Right cardiac atrium (tissue), 5 donors: ENCODE results near the gene PNMA8A. TPM values are rescaled to one million over a fixed set of nuclear protein-coding genes. Genes with fewer than 3 reads are reported as not detected.

Experiments
- ATAC-seq, 2 donors: fragments of 200-7000 bp; cut with Tn5 transposase; one replicate each; pipeline versions ENCODE4 v1.8.0 to v1.9.1; 2020; ENCODE audit warnings: moderate library complexity in 2 of 2, mild to moderate bottlenecking in 1 of 2
- DNase-seq, 3 donors: peaks; one replicate each; pipeline ENCODE4 v3.0.0-alpha.2; 2020
- H3K27ac ChIP-seq: one replicate; pipeline ENCODE4 v1.5.1; 2013; ENCODE audit warnings: mild to moderate bottlenecking, low read length, control low read depth, moderate library complexity
- H3K27me3 ChIP-seq: one replicate; pipeline ENCODE4 v1.6.1; 2013; ENCODE audit not compliant: control insufficient read depth, insufficient read depth
- H3K4me1 ChIP-seq: one replicate; pipeline ENCODE4 v1.6.1; 2013; ENCODE audit warnings: low read length; ENCODE audit not compliant: control insufficient read depth, insufficient read depth
- H3K4me3 ChIP-seq: one replicate; pipeline ENCODE4 v1.5.1; 2013; ENCODE audit warnings: low read length, control low read depth
- H3K9me3 ChIP-seq: one replicate; pipeline ENCODE4 v1.6.1; 2013; ENCODE audit warnings: low read length; ENCODE audit not compliant: control insufficient read depth
- WGBS: extraction: QIAGEN DNeasy Blood & Tissue Kit; methylation state at CpG from one replicate; pipeline ENCODE4 v1.1.7; 2013; 5-methylcytosine and 5-hydroxymethylcytosine counted together
- intact Hi-C, 4 donors: fragments of 100-400 bp; cut with DNase I; formaldehyde crosslinking; loops; one replicate each; pipeline versions ENCODE4 v1.11.0 to v1.14.0; 2022 to 2023
- polyA plus RNA-seq: library from polyadenylated mRNA; stranded (reverse); fragments of 200-250 nt; gene quantifications from one replicate; pipeline ENCODE4 v1.2.3, GENCODE V29; 2013
- total RNA-seq, 4 donors: library from RNA; stranded (reverse); fragmentation: NEBNext Ultra II Directional; extraction: Animal tissue kit (Norgen Biotek cat#: 25700); gene quantifications; one replicate each; pipeline ENCODE4 v1.2.1, GENCODE V29; 2021
- donor health status: healthy with polysubstance abuse.
- donor health status: DM: no; HTN: yes; CAD: no.
- donor health status: DM: no; HTN: no; CAD: no.
- donor health status: DM: no; HTN: yes; CAD: no; lungs with severe emphysema.
- donor health status: DM: yes; HTN: yes; CAD: no.

The PNMA8A gene
- total and polyA plus RNA-seq, 5 donors = 10.7 to 29.8 (median 25.5) TPM

GRCh38 chr19:46428239-46429135, 42.9 kb downstream of the PNMA8A start, which contains the start of gene PNMA8C:
Gene PNMA8C, minus strand, starts transcription at chr19:46428936. Its CDS starts 577 bp downstream, at chr19:46428359.
- no peak within 1 kb of the TSS for H3K27ac ChIP-seq
- ATAC-seq (peak; percentile 78 to 85), DNase-seq (peak; percentile 87 to 94 (median 91))
- H3K9me3 ChIP-seq = no peaks in the 10 kb centered on the region
- H3K4me3 ChIP-seq = no peak within 1 kb of the TSS
- no peaks in the 10 kb centered on the region for H3K27me3 ChIP-seq
- H3K4me1 ChIP-seq = no peaks in the 10 kb centered on the region
- intact Hi-C loops = no loop called here
- 26% methylated on average over 52 of the region's 52 CpGs for WGBS

DNA sequence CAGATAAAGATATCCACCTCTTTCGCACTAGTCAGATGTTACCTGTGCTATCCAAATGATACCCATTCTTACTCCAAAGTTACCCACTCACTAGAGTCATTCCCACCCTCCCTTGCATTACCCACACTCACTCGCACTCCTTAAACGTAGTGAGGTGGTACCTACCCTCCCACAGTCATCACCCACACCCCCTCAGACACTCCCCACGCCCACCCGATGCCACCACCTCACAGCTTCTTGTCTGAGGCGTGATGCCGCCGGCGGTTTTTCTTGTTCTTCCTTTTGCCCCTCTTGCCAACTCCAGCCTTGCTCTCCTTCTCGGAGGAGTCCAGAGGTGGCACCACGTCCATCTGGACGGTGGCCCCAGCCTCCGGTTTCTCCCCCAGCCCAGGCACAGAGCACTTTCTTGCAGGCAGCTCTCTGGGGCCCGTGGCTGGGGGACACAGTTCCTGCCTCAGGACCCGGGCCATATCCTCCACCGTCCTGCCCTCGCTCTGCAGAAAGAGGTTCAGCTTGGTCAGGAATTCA, 43.8 kb downstream of the PNMA8A start:
- H3K27ac ChIP-seq = no peak overlapping the region
- intact Hi-C loops = no loop called here
- no peaks in the 10 kb centered on the region for H3K9me3 ChIP-seq
- WGBS = 84% methylated on average over 17 of the region's 17 CpGs
- no peak for ATAC-seq
- no peaks in the 10 kb centered on the region for H3K4me1 ChIP-seq
- peak in 1 of 3 donors; percentile 57 for DNase-seq
- no peaks in the 10 kb centered on the region for H3K27me3 ChIP-seq
- no peak overlapping the region for H3K4me3 ChIP-seq

- Histone ChIP-seq H3K27me3 (no peaks in the 10 kb centered on the region), H3K9me3 (no peaks in the 10 kb centered on the region), H3K27ac (peak overlapping the region; percentile 1), H3K4me1 (no peaks in the 10 kb centered on the region), H3K4me3 (peak overlapping the region; percentile 57)
- ATAC-seq = peak; percentile 82 to 89
- DNase-seq = peak; percentile 87 to 93 (median 91)
- 2% methylated on average over 32 of the region's 32 CpGs for WGBS
- intact Hi-C loops = no loop called here
Measured at GRCh38 chr19:46426506-46427162, 44.7 kb downstream of the PNMA8A start.

DNA sequence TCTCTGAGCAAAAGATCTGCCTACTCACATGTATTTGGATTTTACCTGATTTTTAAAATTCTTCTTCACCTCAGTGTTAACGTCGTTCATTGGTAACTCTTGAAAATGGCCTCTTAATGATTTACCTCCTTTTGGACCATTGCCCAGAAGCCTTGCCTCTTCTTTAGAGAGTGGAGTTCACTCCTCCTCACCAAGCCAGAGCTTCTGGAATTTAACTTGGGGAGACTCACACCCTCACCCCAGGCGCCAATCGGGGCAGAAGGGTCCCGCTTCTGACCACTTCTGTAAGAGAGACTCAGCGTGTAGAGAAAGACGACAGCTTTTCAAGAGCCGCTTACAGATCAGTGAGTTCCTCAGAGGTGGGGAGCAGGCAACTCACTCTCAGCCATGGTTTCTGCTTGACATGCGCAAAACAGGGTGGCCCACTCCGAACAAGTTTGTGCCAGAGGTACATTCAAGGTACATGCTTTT, 45.3 kb downstream of the PNMA8A start:
- Histone ChIP-seq H3K4me3 (peak overlapping the region; percentile 57), H3K4me1 (no peaks in the 10 kb centered on the region), H3K9me3 (no peaks in the 10 kb centered on the region), H3K27me3 (no peaks in the 10 kb centered on the region), H3K27ac (peak overlapping the region; percentile 1)
- DNase-seq (no peak), ATAC-seq (peak; percentile 23 to 26)
- intact Hi-C loops = no loop called here
- WGBS = 5% methylated on average over 10 of the region's 10 CpGs

DNA sequence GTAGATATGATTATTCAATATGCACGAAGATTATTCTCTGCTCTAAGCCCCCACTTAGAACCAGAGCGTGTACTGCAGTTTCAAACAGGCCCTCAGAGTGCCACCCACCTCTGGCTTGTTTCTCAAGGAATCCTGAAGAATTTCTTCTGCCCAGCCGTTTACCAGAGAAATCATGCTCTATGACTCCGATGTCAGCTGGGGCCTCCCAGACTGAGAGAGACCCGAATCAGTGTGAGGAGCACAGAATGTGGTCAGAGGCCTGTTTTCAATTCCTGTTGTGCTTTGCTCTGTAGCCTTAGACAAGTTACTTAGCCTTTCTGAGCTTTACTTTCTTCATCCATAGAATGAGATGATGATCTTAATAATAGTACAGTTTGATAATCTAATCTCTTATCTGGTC, 48.2 kb downstream of the PNMA8A start:
- intact Hi-C loops = no loop called here
- ATAC-seq (no peak), DNase-seq (no peak)
- H3K27ac ChIP-seq = no peak overlapping the region
- no peak overlapping the region for H3K4me3 ChIP-seq
- H3K9me3 ChIP-seq = no peaks in the 10 kb centered on the region
- no peaks in the 10 kb centered on the region for H3K27me3 ChIP-seq
- no peaks in the 10 kb centered on the region for H3K4me1 ChIP-seq
- WGBS = 65% methylated on average over 5 of the region's 5 CpGs

DNA sequence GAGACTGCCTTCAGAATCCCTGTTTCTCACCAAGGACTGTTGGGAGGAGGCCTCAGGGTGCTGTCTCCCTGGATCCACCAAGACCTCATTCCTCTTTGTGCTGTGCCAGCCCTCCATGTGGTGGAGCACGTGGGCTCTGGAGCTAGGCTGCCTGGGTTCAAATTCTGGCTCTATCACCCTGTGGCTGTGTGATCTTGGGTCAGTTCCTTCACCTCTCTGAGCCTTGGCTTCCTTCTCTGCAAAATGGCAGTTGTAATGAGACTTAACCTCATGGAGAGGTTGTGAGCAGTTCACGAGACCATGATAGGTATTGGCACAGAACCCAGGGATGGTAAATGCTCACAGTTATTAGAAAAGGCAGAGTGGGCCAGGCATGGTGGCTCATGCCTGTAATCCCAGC, 49.0 kb downstream of the PNMA8A start:
- WGBS = 73% methylated on average over 2 of the region's 2 CpGs
- no peak overlapping the region for H3K27ac ChIP-seq
- intact Hi-C loops = no loop called here
- no peak overlapping the region for H3K4me3 ChIP-seq
- no peaks in the 10 kb centered on the region for H3K9me3 ChIP-seq
- DNase-seq (no peak), ATAC-seq (no peak)
- no peaks in the 10 kb centered on the region for H3K4me1 ChIP-seq
- no peaks in the 10 kb centered on the region for H3K27me3 ChIP-seq

GRCh38 chr19:46420056-46420455, 51.3 kb downstream of the PNMA8A start:
- H3K4me1 ChIP-seq = no peaks in the 10 kb centered on the region
- ATAC-seq = no peak
- intact Hi-C loops = no loop called here
- H3K27ac ChIP-seq = no peak overlapping the region
- DNase-seq = no peak
- H3K27me3 ChIP-seq = no peaks in the 10 kb centered on the region
- WGBS = 60% methylated on average over 7 of the region's 7 CpGs
- no peaks in the 10 kb centered on the region for H3K9me3 ChIP-seq
- no peak overlapping the region for H3K4me3 ChIP-seq

Other genes with a start within 250 kb of the PNMA8A start
- gene IGFL1, start 241.8 kb downstream of the PNMA8A start, total RNA-seq = not detected
- gene IGFL1, start 241.8 kb downstream of the PNMA8A start, polyA plus RNA-seq = not detected
- gene HIF3A, start 174.5 kb downstream of the PNMA8A start, total RNA-seq = 100 to 1,000 TPM in 1 of 4 donors, 10 to 100 TPM in 3; 60.0 to 132 (median 90.8) TPM
- gene HIF3A, start 174.5 kb downstream of the PNMA8A start, polyA plus RNA-seq = 94.7 TPM
- 10 to 100 TPM; 62.4 to 74.1 (median 64.7) TPM for gene PPP5C, start 124.5 kb downstream of the PNMA8A start, total RNA-seq
- gene PPP5C, start 124.5 kb downstream of the PNMA8A start, polyA plus RNA-seq = 62.7 TPM
- 10 to 100 TPM; 47.0 to 54.6 (median 49.9) TPM for gene CCDC8, start 58.0 kb downstream of the PNMA8A start, total RNA-seq
- gene CCDC8, start 58.0 kb downstream of the PNMA8A start, polyA plus RNA-seq = 28.8 TPM
- under 1 TPM; 0.23 to 0.31 (median 0.26) TPM for gene PNMA8C, start 42.6 kb downstream of the PNMA8A start, total RNA-seq
- gene PNMA8C, start 42.6 kb downstream of the PNMA8A start, polyA plus RNA-seq = 0.05 TPM
- gene PNMA8B, start 24.3 kb upstream of the PNMA8A start, total RNA-seq = 1 to 10 TPM; 2.1 to 3.7 (median 2.3) TPM
- gene PNMA8B, start 24.3 kb upstream of the PNMA8A start, polyA plus RNA-seq = 1.6 TPM
- gene CALM3, start 129.8 kb upstream of the PNMA8A start, total RNA-seq = 100 to 1,000 TPM; 232 to 357 (median 343) TPM
- gene CALM3, start 129.8 kb upstream of the PNMA8A start, polyA plus RNA-seq = 365 TPM
- 10 to 100 TPM in 2 of 4 donors, 1 to 10 TPM in 2; 7.6 to 13.5 (median 9.5) TPM for gene PTGIR, start 153.5 kb upstream of the PNMA8A start, total RNA-seq
- gene PTGIR, start 153.5 kb upstream of the PNMA8A start, polyA plus RNA-seq = 6.7 TPM
- gene GNG8, start 164.6 kb upstream of the PNMA8A start, total RNA-seq = 1 to 10 TPM; 3.0 to 7.4 (median 4.7) TPM
- not detected for gene GNG8, start 164.6 kb upstream of the PNMA8A start, polyA plus RNA-seq
- gene DACT3, start 189.6 kb upstream of the PNMA8A start, total RNA-seq = 10 to 100 TPM; 24.6 to 46.5 (median 37.2) TPM
- 28.3 TPM for gene DACT3, start 189.6 kb upstream of the PNMA8A start, polyA plus RNA-seq
- 10 to 100 TPM; 14.2 to 16.6 (median 14.8) TPM for gene PRKD2, start 245.6 kb upstream of the PNMA8A start, total RNA-seq
- gene PRKD2, start 245.6 kb upstream of the PNMA8A start, polyA plus RNA-seq = 11.3 TPM